ENCODE measurements around the gene PNPO. TPM values are rescaled to one million over a fixed set of nuclear protein-coding genes. Genes with fewer than 3 reads are reported as not detected.
"Not testable (repeated sequence)": the region's sequence is repeated elsewhere in the genome, so short reads cannot be mapped to it uniquely, and the experiment has no call there.

Gene PNPO
- total RNA-seq, 2 experiments from 2014 or later: 14.7 to 33.8 TPM

DNA sequence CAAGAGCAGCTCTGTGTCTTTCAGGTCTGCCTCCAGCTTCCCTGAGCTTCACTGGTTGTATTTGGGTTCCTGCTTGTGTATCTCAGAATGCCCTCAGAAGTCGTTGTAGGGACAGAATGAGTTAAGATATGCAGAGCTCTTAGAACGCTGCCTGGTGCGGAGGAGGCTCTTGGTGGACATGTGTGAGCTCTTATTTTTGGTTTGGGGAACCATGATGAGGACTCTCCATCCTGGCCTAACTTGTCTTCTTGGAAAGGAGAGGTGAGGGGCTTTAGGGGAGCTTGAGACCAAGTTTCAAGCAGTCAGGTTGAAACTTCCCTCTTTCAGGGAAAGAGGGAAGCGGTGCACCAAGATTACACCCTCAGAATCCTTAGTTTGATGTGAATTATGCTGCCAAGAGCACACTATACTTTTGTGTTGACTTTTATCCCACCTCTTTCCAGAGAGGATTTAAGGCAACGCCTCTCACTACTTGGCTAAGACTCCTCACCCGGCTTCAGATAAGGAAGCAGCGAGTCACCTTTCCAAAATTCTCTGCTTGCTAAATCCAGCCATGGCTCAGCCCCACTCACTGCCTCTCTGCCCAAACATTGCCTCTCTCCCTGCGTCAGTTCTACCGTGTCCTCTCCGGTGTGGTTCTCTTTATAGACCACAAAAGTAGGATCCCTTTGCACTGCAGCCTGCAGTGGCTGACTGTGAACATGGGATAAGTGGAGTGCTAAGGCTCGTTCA lies 42.3 kb downstream of the PNPO start:
- intact Hi-C loops (cut with micrococcal nuclease; ENCODE audit: unreplicated experiment): no loop called here
- DNase-seq (ENCODE audit: low spot score): no peak
- ChIA-PET CTCF (ENCODE audit: unreplicated experiment) (interaction anchor here (1.1 kb wide), 1 partner anchor 13 kb away, joined by 4 read pairs; the partner anchor contains the start of gene CDK5RAP3), POLR2A (no interaction called here)
- Histone ChIP-seq H3K36me3 (ENCODE audit: insufficient read depth, low read length) (peaks cover 68% of the 10 kb centered on the region), H3K9me3 (ENCODE audit: low read length) (no peaks in the 10 kb centered on the region), H3K4me1 (ENCODE audit: insufficient read depth, low read length, poor library complexity, severe bottlenecking) (no peaks in the 10 kb centered on the region), H3K27ac (ENCODE audit: low read depth, low read length, poor library complexity, severe bottlenecking) (no peak overlapping the region), H4K20me1 (ENCODE audit: insufficient read depth, low read length) (no peaks in the 10 kb centered on the region), H3K4me3 (ENCODE audit: low read depth, low read length, poor library complexity, severe bottlenecking) (no peak overlapping the region), H3K9me2 (ENCODE audit: insufficient read depth, low read length) (no peaks in the 10 kb centered on the region), H2AFZ (ENCODE audit: low read length) (no peak overlapping the region), H3K79me2 (ENCODE audit: insufficient read depth, low read depth, low read length) (no peaks in the 10 kb centered on the region), H3K4me2 (ENCODE audit: low read length) (no peak overlapping the region)
- no TSS peak for BruUV-seq (replicated peaks)
- TF ChIP-seq, protein P1, sequence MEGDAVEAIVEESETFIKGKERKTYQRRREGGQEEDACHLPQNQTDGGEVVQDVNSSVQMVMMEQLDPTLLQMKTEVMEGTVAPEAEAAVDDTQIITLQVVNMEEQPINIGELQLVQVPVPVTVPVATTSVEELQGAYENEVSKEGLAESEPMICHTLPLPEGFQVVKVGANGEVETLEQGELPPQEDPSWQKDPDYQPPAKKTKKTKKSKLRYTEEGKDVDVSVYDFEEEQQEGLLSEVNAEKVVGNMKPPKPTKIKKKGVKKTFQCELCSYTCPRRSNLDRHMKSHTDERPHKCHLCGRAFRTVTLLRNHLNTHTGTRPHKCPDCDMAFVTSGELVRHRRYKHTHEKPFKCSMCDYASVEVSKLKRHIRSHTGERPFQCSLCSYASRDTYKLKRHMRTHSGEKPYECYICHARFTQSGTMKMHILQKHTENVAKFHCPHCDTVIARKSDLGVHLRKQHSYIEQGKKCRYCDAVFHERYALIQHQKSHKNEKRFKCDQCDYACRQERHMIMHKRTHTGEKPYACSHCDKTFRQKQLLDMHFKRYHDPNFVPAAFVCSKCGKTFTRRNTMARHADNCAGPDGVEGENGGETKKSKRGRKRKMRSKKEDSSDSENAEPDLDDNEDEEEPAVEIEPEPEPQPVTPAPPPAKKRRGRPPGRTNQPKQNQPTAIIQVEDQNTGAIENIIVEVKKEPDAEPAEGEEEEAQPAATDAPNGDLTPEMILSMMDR (conservative IDR thresholded peaks at IDR 0.05; ENCODE audit: low read length): no peak
- TF ChIP-seq EZH2phosphoT487 (IDR thresholded peaks at IDR 0.05; ENCODE audit: borderline replicate concordance, low read depth, low read length): no peak

DNA sequence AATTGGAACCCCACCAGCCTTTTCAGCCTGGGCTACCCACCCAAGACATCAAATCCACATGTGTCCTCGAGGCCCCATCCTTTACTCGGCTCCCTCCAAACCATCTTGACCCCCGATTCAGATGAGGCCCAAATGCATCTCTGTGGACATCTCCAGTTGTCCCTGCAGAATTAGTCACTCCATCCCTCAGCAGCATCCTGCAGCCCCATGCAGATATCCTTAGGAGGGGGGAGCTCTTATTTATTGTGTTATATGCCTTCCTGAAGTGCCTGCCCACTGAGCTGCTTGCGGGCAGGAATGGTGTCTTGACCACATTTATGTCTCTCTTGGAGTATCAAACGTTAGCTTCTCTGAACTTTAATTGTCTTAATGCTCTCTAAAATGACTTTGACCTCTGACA lies 45.1 kb downstream of the PNPO start:
- Histone ChIP-seq H3K4me1 (ENCODE audit: insufficient read depth, low read length, poor library complexity, severe bottlenecking) (no peaks in the 10 kb centered on the region), H3K9me2 (ENCODE audit: insufficient read depth, low read length) (no peaks in the 10 kb centered on the region), H2AFZ (ENCODE audit: low read length) (no peak overlapping the region), H3K79me2 (ENCODE audit: insufficient read depth, low read depth, low read length) (no peaks in the 10 kb centered on the region), H3K4me3 (ENCODE audit: low read depth, low read length, poor library complexity, severe bottlenecking) (no peak overlapping the region), H4K20me1 (ENCODE audit: insufficient read depth, low read length) (no peaks in the 10 kb centered on the region), H3K9me3 (ENCODE audit: low read length) (no peaks in the 10 kb centered on the region), H3K36me3 (ENCODE audit: insufficient read depth, low read length) (peaks cover 39% of the 10 kb centered on the region), H3K27ac (ENCODE audit: low read depth, low read length, poor library complexity, severe bottlenecking) (no peak overlapping the region), H3K4me2 (ENCODE audit: low read length) (no peak overlapping the region)
- POLR2A ChIA-PET: interaction anchor here (1.1 kb wide), 1 partner anchor 14 kb away, joined by 3 read pairs; no protein-coding TSS in a partner anchor
- TF ChIP-seq, protein P1 (conservative IDR thresholded peaks at IDR 0.05; ENCODE audit: low read length): no peak
- no peak for TF ChIP-seq EZH2phosphoT487 (IDR thresholded peaks at IDR 0.05; ENCODE audit: borderline replicate concordance, low read depth, low read length)
- intact Hi-C loops (cut with micrococcal nuclease; ENCODE audit: unreplicated experiment): no loop called here
- no TSS peak for BruUV-seq (replicated peaks)
- CTCF ChIA-PET (ENCODE audit: unreplicated experiment): no interaction called here
- no peak for DNase-seq (ENCODE audit: low spot score)

DNA sequence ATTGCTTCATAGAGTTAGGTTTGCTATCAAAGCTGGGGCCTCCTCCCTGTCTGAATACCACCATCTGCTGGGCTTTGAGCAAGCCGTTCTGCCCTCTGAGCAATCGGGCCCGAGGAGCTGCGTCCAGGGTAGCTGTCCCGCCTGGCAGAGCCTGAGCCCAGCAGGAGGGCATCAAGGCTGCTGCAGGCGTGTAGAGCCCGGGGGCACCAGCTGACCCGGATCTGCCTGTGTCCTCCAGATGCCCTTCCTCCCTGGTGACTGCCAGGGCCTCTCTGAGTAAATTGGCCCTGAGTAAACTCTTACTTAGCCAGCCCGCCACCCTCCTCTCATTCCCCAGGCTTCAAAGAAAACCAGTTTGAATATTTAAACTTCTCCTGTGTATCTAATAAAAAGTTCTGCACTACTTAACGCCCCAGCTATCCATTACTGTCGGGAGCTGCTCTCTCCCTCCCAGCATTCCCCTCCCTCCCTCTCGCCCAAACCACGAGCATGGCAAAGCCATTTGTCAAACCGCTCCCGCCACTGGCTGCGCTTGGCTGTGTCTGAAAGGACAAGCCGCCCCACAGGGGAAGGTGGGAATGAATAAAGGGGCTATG lies 46.0 kb downstream of the PNPO start:
- Histone ChIP-seq H3K4me2 (ENCODE audit: low read length) (no peak overlapping the region), H3K4me3 (ENCODE audit: low read depth, low read length, poor library complexity, severe bottlenecking) (no peak overlapping the region), H3K9me2 (ENCODE audit: insufficient read depth, low read length) (no peaks in the 10 kb centered on the region), H4K20me1 (ENCODE audit: insufficient read depth, low read length) (no peaks in the 10 kb centered on the region), H3K36me3 (ENCODE audit: insufficient read depth, low read length) (peaks cover 31% of the 10 kb centered on the region), H3K79me2 (ENCODE audit: insufficient read depth, low read depth, low read length) (no peaks in the 10 kb centered on the region), H3K4me1 (ENCODE audit: insufficient read depth, low read length, poor library complexity, severe bottlenecking) (no peaks in the 10 kb centered on the region), H3K9me3 (ENCODE audit: low read length) (no peaks in the 10 kb centered on the region), H3K27ac (ENCODE audit: low read depth, low read length, poor library complexity, severe bottlenecking) (no peak overlapping the region), H2AFZ (ENCODE audit: low read length) (no peak overlapping the region)
- intact Hi-C loops (cut with micrococcal nuclease; ENCODE audit: unreplicated experiment): no loop called here
- DNase-seq (ENCODE audit: low spot score): no peak
- no peak for TF ChIP-seq EZH2phosphoT487 (IDR thresholded peaks at IDR 0.05; ENCODE audit: borderline replicate concordance, low read depth, low read length)
- TF ChIP-seq, protein P1 (conservative IDR thresholded peaks at IDR 0.05; ENCODE audit: low read length): no peak
- no TSS peak for BruUV-seq (replicated peaks)
- CTCF ChIA-PET (ENCODE audit: unreplicated experiment): no interaction called here
- POLR2A ChIA-PET: interaction anchor here (0.6 to 1.1 kb wide), 2 partner anchors 15 to 368 kb away, joined by 3 to 4 read pairs; no protein-coding TSS in a partner anchor

DNA sequence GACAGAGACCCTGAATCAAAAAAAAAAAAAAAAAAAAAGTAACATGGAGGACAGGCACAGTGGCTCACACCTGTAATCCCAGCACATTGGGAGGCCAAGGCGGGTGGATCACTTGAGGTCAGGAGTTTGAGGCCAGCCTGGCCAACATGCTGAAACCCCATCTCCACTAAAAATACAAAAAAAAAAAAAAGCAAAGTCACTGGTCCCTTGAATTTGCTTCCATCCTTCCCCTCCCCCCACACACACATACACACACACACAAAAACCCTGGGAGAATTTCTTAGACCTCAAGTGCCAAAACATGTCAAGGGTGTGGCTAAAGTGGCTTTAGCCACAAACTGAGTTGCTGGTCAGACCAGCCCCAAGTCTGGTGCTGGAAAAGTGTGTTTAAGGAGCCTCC lies 47.1 kb downstream of the PNPO start:
- H3K27ac ChIP-seq (ENCODE audit: low read depth, low read length, poor library complexity, severe bottlenecking); POLR2A ChIA-PET; CTCF ChIA-PET (ENCODE audit: unreplicated experiment); H3K79me2 ChIP-seq (ENCODE audit: insufficient read depth, low read depth, low read length); BruUV-seq (replicated peaks); DNase-seq (ENCODE audit: low spot score); H3K4me3 ChIP-seq (ENCODE audit: low read depth, low read length, poor library complexity, severe bottlenecking); H3K9me3 ChIP-seq (ENCODE audit: low read length); H2AFZ ChIP-seq (ENCODE audit: low read length); H3K4me2 ChIP-seq (ENCODE audit: low read length); intact Hi-C loops (cut with micrococcal nuclease; ENCODE audit: unreplicated experiment); H4K20me1 ChIP-seq (ENCODE audit: insufficient read depth, low read length); H3K9me2 ChIP-seq (ENCODE audit: insufficient read depth, low read length); H3K4me1 ChIP-seq (ENCODE audit: insufficient read depth, low read length, poor library complexity, severe bottlenecking): not testable (repeated sequence)
- H3K36me3 ChIP-seq (ENCODE audit: insufficient read depth, low read length): peaks cover 20% of the 10 kb centered on the region

All from OCI-LY7 (cell line).